Measurements from ENCODE around the gene NCAPH2.

NCAPH2 gene

GRCh38 chr22:50570861-50571260 is 62.8 kb downstream of the NCAPH2 start:
- no peak for DNase-seq (ENCODE audit: extremely low spot score)
- ChIA-PET POLR2A (no interaction called here), CTCF (interaction anchor here (1.0 to 2.8 kb wide), 4 partner anchors 8 to 22 kb away, joined by 3 to 25 read pairs (median 4); partner anchors contain the start of gene SYCE3)
- TF ChIP-seq, protein P1, sequence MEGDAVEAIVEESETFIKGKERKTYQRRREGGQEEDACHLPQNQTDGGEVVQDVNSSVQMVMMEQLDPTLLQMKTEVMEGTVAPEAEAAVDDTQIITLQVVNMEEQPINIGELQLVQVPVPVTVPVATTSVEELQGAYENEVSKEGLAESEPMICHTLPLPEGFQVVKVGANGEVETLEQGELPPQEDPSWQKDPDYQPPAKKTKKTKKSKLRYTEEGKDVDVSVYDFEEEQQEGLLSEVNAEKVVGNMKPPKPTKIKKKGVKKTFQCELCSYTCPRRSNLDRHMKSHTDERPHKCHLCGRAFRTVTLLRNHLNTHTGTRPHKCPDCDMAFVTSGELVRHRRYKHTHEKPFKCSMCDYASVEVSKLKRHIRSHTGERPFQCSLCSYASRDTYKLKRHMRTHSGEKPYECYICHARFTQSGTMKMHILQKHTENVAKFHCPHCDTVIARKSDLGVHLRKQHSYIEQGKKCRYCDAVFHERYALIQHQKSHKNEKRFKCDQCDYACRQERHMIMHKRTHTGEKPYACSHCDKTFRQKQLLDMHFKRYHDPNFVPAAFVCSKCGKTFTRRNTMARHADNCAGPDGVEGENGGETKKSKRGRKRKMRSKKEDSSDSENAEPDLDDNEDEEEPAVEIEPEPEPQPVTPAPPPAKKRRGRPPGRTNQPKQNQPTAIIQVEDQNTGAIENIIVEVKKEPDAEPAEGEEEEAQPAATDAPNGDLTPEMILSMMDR (IDR thresholded peaks at IDR 0.05; ENCODE audit: control extremely low read depth, extremely low read depth, low read depth, missing control alignments): no peak

- ChIA-PET CTCF (interaction anchor here (0.9 to 2.8 kb wide), 4 partner anchors 8 to 49 kb away, joined by 4 to 25 read pairs (median 6); partner anchors contain the start of genes SCO2 and SYCE3), POLR2A (no interaction called here)
- TF ChIP-seq, protein P1 (IDR thresholded peaks at IDR 0.05; ENCODE audit: control extremely low read depth, extremely low read depth, low read depth, missing control alignments): no peak
- DNase-seq (ENCODE audit: extremely low spot score): no peak
Measured at GRCh38 chr22:50571264-50572175, 63.5 kb downstream of the NCAPH2 start.

GRCh38 chr22:50572965-50573364 is 64.9 kb downstream of the NCAPH2 start:
- no peak for DNase-seq (ENCODE audit: extremely low spot score)
- TF ChIP-seq, protein P1 (IDR thresholded peaks at IDR 0.05; ENCODE audit: control extremely low read depth, extremely low read depth, low read depth, missing control alignments): no peak
- ChIA-PET CTCF (interaction anchor here (1.0 to 2.8 kb wide), 6 partner anchors 10 to 64 kb away, joined by 3 to 25 read pairs (median 3); partner anchors contain the start of genes SCO2 and SYCE3), POLR2A (no interaction called here)

DNA sequence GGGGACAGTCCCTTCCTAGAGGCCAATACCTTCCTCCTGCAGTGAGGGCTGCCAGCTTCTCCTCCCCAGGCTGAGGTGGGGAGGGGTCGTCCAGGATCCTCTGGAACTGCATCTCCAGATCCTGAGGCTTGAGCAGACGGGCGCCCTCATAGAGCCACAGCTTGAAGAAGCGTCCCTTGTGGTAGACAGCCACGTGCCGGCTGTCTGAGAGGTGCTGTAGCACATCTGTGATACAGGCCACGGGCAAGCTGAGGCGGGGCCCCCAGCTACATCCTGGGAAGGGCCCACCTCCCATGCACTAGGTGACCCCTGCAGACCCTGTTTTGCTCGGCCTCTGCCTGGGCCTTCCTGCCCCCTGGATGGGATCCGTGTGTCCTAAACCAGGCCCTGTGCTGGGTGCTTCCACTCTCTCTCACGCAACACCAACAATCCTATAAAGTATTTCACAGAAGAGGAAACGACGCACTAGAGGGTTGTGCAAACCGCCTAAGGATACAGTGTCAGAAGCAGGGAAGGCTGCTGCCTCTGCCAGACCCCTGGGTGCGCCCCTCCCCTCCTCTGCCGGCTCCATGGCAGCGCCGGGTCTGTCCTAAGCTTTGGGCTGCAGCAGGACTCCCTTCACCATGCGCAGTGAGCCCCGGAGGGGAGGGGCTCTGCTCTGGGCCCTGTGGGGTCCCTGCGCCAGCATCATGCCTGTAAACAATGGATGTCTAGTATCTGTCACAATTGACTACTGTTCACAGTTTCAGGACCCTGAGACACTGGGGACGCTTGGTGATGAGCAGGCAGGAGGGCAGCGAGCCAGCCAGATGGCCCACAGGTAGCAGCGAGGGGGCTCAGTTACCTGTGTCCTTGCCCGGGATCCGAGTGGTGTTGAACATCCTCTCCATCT is 65.7 kb downstream of the NCAPH2 start:
- POLR2A ChIA-PET: no interaction called here

GRCh38 chr22:50574383-50574755 is 66.3 kb downstream of the NCAPH2 start:
- TF ChIP-seq, protein P1 (IDR thresholded peaks at IDR 0.05; ENCODE audit: control extremely low read depth, extremely low read depth, low read depth, missing control alignments): no peak
- DNase-seq (ENCODE audit: extremely low spot score): no peak

More for the DNA sequence above, 65.7 kb downstream of the NCAPH2 start:
- no peak for DNase-seq (ENCODE audit: extremely low spot score)
- TF ChIP-seq, protein P1 (IDR thresholded peaks at IDR 0.05; ENCODE audit: control extremely low read depth, extremely low read depth, low read depth, missing control alignments): no peak
- CTCF ChIA-PET: interaction anchor here (1.0 to 5.6 kb wide), 6 partner anchors 10 to 65 kb away, joined by 3 to 43 read pairs (median 3); partner anchors contain the start of gene SYCE3

More at GRCh38 chr22:50574383-50574755, 66.3 kb downstream of the NCAPH2 start:
- POLR2A ChIA-PET: no interaction called here
- CTCF ChIA-PET: interaction anchor here (1.1 to 5.6 kb wide), 5 partner anchors 9 to 66 kb away, joined by 3 to 43 read pairs (median 4); partner anchors contain the start of genes LMF2, NCAPH2 and SYCE3

All from GM10248 (cell line).